ENCODE results near the gene HHAT.

The HHAT gene

GRCh38 chr1:210565306-210565705, 236.6 kb downstream of the HHAT start:
- DNase-seq: no peak

GRCh38 chr1:210568631-210569030, 239.9 kb downstream of the HHAT start:
- no peak for DNase-seq

DNA sequence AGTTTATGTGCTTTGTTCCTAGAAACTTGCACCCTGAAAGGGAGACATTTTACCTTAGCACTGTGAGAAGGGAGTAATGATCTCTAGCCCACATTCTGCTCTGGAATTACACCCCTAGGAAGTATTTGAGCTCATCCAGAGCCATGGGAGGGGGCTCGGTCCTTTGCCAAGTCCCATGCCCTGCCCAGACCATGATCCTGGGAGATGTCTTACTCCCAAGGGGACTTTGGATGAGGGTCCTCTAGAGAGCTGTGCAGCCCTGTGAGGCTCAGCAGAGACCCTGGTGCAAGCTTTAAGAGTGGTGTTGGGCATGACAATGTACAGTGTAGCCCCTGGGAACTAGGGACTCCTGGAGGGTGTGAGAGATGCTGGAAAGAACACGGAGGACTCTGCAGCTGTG, 241.4 kb downstream of the HHAT start:
- DNase-seq: no peak

DNA sequence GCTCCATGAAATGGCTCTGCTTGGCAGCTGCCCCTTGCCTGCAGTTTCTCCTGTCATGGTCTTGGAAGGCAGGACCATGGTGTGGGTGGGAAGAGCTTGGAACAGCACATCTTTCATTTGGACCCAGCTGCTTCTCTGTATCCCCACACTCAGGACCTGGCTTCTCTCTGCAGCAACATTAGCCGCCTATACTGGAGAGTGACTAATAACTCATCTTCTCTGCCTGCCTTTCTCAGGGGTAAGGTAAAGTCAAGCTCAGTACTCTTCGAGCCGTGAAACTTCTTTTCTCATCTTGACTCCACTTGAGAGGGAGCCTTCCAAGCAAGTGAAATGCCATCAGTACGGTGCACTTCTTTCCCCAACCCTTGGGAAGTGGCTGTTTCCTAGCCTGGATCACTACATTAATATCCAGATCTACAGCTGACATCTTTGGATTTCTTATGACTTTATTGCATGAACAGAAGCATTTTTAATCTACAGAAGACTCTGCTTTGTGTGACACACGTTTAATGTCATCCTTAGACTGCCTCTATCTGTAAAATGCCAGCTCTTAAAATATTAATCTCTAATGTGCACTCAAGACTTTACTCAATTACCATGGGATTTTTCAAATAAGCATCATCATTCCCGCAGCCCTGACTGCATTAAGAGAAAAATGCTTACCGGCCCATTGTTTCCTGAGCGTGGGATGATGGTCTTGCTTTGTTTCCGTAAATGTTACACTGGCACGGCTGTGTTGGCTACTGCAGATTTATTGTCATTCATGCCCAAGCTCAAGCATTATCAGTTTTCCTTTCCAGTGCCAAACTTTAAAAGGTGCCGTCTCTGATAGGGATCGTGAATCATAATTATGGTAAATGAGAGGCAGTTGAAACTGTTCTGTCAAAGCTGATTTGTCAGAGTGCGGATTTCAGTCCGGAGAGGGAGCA, 242.9 kb downstream of the HHAT start:
- no peak for DNase-seq

DNA sequence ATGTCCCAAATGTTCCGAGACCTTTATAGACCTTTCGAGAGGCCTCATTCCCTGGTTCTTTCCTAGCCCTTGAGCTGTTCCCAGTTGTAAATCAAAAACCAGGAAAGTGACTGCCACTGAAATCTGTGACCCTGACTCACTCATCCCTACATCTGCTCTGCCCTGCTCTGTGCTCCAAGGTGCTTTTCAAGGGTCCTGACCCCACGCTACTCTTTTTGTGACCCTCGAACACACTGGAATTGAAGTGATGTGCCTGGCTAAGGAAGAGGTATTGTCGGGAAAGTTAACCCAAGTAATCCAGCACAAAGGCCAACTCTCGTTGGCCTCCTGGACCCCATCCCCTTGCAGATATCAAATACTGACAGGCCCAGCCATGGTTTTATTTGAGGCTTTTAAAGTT, 244.4 kb downstream of the HHAT start:
- no peak for DNase-seq

GRCh38 chr1:210582205-210582970, 253.7 kb downstream of the HHAT start:
- peak; percentile 16 for DNase-seq

- peak; percentile 56 for DNase-seq
These were observed 255.9 kb downstream of the HHAT start for GRCh38 chr1:210584439-210585113.

DNA sequence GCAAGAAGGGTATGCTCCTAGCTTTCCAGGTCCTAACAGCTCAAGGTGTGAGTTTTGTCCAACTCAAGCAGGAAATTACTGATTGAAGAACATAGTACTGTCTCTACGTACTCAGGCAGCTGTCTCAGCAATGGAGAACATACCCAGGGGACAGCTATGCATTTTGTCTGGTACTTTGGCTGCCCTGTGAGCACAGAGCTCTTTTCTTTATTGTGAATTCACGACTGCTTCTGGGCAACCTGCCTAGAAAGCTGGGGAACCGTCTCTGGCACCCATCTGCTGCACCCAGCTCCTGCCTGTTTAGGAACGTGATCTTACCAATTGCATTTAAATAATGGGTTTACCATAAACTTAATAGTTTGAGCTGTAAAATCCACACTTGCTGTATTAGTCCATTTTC, 258.1 kb downstream of the HHAT start:
- no peak for DNase-seq

DNA sequence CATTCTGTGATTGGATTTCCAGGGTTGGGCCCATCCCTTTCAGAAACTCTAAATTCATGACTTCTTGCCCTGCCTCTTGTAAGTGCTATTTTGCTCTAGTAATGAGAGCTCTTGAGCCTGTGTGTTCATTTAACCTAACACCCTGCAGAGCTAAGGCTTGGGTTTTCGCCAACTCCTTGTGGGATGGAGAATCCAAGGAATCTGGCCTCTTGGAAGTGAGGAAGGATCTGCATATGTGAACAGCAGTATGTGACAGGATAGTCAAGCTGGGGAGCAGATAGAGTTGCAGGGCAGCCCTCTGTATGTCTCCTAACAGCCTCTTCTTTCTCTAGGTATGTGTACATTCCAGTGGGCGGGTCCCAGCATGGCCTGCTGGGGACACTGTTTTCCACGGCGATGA, 258.9 kb downstream of the HHAT start:
- no peak for DNase-seq

GRCh38 chr1:210588357-210588756, 259.7 kb downstream of the HHAT start:
- DNase-seq: no peak

DNA sequence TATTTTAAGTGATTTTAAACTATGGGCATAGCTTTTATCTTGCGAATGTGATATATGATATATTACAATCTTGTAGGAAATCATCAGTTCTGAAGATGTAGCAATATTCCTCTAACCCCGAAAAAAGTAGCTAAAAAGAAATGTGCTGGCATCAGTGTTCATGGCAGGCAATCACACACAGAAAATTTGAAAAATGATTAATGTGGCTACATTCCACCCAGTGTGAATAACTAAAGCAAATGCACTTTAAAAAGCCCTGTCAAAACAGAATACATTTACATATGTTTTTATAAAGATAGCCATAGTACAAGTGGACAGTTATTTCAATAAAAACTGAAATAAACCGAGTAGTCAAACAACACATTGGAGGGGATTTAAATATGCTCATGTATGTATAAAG, 260.2 kb downstream of the HHAT start:
- no peak for DNase-seq

- no peak for DNase-seq
These were observed 262.5 kb downstream of the HHAT start for GRCh38 chr1:210591214-210591613.

GRCh38 chr1:210594605-210595004, 265.9 kb downstream of the HHAT start:
- no peak for DNase-seq

DNA sequence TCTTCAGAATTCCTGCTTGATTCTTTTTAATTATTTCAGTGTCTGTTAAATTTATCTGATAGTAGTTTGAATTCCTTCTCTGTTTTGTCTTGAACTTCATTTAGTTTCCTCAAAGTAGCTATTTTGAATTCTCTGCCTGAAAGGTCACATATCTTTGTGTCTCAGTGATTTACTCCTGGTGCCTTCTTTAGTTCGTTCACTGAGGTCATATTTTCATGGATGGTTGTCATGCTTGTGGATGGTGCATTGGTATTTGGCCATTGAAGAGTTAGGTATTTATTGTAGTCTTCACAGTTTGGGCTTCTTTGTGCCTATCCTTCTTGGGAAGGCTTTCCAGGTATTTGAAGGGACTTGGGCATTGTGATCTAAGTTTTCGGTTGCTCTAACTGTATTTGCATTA, 267.9 kb downstream of the HHAT start:
- no peak for DNase-seq

GRCh38 chr1:210597555-210598134, 268.9 kb downstream of the HHAT start:
- DNase-seq: peak; percentile 80

DNA sequence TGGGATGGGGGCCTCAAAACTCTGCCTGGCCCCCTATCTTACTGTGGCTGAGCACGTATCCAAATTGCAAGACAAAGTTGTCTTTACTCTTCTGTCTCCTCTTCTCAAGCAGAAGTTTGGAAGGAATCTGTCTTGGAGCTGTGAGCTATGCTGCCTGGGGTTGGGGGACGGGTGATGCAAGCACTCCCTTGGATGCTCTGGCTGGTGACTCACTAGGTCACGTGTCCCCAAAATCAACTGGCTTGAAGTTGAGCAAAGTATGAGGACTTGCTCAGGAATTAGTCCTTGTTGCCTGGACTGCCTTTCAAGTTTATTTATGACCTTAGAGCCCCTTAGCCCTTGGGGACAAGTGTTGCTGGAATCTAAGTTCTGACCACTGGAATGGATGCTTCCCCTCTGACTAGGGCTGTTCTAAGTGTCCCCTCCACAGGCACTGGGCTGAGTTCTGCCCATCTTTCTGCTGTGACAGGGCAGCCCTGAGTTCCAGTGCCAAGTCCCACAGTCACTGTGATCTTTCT, 269.5 kb downstream of the HHAT start:
- DNase-seq: peak; percentile 90

GRCh38 chr1:210600421-210601159, 271.9 kb downstream of the HHAT start:
- no peak for DNase-seq

DNA sequence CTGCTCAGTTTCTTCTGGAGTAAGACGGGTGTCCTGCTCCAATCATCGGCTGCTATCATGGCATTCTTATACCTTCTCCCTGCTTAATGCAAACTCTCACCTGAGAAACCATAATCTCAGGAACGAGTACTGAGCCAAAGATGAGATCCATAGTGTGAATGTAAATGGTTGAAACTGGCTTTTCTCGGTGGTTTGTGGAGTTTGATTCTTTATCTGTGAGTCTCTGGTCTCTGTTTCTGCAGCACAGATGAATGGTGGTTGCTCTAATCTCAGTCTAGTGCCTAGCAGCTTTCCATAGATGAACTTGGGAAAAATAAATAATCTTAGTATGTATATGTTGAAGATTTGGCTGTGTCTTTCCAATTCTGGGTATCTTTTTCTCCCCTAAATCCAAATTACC, 274.4 kb downstream of the HHAT start:
- DNase-seq: no peak

- no peak for DNase-seq
These were observed 276.4 kb downstream of the HHAT start for GRCh38 chr1:210605099-210605498.

DNA sequence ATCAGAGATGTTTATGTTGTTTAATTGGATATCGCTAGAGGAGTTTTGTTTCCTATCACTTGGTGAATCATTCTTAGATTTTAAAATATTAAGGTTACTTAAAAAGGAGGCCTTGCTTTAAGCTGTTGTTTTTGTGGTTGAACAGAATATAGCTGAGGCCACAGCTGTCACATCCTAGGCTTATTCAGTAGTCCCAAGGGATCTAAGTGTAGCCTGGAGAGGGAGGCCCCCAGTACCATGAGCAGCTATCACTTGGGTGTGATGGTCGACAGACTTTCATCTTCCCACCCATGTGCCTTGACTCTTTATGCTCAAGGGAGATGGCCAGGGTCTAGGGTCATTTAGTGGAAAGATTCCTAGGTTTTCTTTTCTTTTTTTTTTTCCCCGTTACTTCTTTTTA, 278.7 kb downstream of the HHAT start:
- no peak for DNase-seq

- DNase-seq: no peak
These were observed 280.1 kb downstream of the HHAT start for GRCh38 chr1:210608767-210609166.

- no peak for DNase-seq
These were observed 287.7 kb downstream of the HHAT start for GRCh38 chr1:210616356-210616755.
